HG03135 (cell line): Measurements from ENCODE around the gene NIN.
"Not testable (repeated sequence)": the region's sequence is repeated elsewhere in the genome, so short reads cannot be mapped to it uniquely, and the experiment has no call there.

Source experiments
- ATAC-seq: cut with Tn5 transposase; IDR thresholded peaks from one replicate; pipeline ENCODE4 v1.9.1; 2021; ENCODE audit warnings: mild to moderate bottlenecking, moderate library complexity; ENCODE audit not compliant: unreplicated experiment

Gene NIN

DNA sequence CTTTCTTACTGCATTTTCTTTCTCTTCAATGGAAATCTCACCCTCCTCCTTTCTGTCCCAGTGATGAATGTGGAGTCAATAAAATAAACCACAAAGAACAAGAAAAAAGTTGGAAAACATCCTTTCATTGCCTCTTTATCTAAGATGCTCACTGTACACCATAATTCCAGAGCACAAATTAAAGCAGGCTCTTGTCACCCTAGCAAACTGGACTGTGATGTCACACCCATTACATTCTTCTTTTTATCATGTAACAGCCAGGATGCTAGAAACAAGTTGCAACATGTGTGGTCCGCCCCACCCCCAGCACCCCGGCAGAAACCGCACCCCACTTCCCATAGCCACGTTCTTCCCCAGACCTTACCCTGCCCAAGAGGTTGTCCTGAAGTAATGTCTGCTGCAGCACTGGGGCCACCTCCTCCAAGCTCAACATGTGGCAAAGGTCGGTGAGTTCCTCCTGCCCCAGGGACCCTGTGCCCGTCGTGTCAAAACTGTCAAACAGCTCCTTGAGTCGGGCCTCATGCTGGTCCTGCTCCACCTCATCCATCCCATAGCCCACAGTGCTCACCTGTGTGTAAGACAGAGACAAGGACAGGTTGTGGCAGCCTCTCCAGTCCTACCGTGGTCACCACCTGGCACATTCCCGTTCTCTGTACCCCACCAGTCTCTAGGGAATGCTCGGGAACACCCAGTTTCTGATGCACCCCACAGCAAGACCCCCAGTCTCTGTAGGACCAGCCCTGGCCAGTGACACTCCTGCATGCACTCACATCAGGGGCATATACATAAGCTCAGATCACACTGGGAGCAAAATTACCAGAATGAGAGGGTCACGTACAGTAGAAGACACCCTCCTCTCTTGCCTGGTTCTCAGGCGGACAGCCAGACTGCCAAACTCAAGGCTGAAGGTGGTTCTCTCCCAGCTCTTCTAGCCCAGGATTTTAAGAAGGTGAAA lies 9.2 kb downstream of the NIN start:
- no peak for ATAC-seq

DNA sequence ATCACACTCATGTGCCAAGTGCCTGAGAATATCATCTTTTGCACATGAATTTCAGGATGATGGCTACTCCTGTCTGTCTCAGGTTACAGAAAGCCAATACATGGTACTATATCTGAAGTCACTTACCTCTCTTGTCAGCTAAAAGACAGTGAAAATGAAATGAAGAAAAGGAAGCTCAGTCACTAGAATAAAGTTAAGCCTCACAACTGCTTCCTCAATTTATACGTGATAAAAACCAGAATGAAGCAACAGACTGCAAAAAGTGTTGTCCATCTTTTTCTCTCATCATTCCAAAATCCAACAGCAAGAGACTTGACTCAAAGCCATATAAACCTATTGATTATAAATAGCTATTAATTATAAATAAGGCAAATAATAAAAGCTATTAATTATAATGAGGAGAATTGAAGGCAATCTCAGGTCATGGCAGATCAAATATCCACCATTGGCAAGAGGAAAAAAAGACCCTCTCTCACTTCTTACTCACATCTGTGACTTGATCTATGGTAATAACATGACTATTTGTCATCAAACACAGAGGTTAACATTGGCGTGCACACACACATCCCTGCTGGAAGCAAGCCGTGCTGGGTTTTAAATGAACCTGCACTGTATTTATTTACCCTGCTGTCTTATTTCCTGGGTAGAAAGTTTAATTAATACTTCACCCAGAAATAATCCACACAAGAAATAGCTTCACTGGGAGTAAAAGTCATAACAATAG lies 10.0 kb downstream of the NIN start:
- ATAC-seq, result no peak

DNA sequence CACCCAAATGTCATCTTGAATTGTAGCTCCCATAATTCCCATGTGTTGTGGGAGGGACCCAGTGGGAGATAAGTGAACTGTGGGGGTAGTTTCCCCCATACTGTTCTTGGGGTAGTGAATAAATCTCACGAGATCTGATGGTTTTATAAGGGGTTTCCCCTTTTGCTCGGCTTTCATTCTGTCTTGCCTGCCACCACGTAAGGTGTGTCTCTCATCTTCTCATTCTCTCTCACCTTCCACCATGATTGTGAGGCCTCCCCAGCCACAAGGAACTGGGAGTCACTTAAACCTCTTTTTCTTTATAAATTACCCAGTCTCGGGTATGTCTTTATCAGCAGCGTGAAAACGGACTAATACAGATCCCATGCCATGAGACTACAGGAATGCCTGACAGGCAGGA lies 11.7 kb downstream of the NIN start:
- ATAC-seq, result not testable (repeated sequence)

DNA sequence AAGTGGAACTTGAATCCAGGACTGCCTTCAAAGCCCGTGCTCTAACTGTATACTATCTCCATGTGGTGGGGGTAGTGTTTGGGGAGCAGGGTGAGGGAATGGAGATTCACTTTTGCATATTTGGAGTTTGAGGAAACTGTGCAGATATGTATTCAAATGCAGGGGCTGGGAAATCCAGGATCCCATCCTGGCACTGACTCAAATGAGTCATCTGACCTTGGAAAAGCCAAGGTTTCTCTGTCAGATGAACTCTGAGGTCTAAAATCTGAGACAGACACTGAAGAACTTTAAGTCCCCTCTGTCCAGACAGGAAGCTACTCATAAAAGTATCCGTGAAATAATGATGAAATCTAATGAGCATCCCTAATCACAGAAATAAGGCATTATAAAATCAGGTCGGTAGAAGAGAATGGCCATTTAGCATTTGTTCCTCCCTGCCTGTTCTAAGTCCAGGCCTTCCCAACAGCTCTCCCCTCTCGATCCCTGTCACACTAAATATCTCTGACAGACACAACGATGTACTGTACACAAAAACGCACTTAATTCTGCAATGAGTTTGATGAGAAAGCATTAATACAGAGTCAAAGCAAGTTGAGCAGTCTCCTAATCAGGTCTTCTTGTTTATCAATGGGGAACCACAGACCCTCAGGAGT lies 14.4 kb downstream of the NIN start:
- no peak for ATAC-seq

DNA sequence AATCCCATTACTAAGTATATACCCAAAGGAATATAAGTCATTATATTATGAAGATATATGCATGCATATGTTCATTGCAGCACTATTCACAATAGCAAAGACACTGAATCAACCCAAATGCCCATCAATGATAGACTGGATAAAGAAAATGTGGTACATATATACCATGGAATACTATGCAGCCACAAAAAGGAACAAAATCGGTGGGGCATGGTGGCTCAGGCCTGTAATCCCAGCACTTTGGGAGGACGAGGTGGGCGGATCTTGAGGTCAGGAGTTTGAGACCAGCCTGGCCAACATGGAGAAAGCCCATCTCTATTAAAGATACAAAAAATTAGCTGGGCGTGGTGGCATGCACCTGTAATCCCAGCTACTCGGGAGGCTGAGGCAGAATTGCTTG lies 15.4 kb downstream of the NIN start:
- ATAC-seq, result not testable (repeated sequence)

DNA sequence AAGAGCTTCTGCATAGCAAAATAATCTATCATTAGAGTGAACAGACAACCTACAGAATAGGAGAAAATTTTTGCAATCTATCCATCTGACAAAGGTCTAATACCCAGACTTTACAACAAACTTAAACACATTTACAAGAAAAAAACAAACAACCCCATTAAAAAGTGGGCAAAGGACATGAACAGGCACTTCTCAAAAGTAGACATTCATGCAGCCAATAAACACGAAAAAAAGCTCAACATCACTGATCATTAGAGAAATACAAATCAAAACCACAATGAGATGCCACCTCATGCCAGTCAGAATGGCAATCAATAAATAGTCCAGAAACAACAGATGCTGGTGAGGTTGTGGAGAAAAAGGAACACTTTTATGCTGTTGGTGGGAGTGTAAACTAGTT lies 15.9 kb downstream of the NIN start:
- not testable (repeated sequence) for ATAC-seq

DNA sequence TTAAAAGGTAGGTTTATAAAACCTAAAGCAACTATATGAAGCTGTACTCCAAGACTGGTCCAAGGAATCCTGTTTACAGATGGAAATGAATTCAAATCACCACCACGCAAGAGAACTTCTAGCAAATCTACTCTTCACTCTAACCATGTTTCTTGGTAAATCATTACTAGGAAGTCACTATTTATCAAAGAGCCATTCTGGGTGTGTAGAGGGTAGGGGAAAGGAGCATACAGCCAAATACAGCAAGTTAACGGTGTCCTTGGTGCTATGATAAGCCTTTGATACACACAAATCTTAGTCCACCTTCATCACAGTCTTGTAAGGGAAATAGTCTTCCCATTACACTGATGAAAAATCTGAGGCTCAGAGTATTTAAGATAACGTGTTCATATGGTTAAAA lies 16.8 kb downstream of the NIN start:
- no peak for ATAC-seq

DNA sequence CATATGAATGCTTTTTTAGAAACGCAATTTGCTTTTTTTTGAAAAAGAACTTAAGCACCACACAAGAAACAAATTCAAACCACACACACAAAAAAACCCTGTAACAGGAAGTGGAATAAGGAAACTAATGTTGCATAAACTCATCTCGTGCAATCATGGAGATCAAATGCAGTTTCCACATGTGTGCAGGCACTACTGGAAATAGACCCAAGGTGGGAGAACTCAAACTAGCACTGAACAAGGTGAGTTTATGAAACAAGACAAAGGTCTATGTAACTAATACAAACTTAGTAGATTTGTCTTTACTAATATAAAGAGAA lies 17.5 kb downstream of the NIN start:
- ATAC-seq, result no peak

DNA sequence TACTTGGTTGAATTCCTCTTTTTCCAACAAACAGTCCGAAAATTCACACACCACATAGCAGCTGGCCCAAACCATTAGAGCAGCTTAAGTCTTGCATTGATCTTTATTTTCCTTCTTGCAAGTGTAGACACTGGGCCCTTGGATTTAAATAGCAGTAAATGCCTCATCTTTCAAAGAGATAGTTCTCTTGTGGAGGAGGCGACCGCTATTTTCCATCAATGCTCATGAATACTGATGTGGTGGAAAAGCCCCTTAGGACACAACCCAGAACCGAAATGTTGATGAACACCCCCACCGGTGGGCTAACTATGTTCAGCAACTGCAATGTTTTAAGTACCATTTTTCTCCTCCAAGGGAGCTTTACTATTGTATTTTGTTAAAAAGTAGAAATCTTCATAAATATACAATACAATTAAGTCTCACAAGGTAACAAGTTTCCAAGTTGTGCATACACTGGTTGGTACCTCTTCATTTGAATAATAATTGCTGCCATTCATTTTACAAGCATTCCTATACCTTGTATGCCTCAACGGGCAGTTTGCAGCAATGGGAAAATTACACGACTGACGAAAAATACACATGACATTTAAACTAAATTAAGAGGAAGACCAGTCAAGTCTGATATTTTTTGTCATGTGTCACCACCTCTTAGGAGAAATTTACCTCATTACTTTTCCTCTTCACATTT lies 18.0 kb downstream of the NIN start:
- no peak for ATAC-seq

DNA sequence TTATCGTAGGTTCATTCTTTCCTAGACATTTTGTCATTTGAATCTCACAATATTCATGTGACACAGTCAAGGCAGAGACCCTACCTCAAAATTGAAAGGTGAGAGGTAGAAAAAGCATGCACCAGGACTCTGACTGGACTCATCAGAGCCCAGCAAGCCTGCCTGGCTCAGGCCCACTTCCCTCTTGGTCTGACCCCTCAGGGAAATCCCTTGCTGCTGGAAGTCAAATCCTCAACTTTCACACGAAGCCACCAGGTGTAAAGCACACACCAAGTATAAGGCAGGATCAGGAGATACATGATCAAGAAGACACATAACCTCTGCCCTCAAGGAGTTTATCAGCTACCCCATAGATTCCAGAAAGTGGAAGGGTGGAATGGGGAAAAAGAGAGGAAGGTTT lies 18.8 kb downstream of the NIN start:
- no peak for ATAC-seq

DNA sequence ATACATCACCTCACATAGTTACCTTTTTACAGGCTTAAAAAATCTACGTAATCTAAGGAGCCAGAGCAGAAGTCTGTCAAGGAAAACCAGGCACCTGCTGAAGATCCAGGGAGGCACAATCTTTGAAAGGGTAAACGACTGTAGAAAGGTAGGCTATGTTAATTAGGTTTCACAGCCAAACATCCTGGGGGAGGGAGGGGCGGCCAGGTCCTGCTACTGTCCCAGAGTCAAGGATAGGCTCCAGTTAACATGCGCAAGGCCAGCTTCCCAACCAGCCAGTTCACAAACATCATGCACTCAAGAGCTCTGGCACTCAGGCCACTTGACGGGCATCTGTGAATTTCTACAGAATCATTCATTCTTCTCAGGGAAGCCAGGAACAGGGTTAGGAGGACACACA lies 22.9 kb downstream of the NIN start:
- ATAC-seq, result no peak

DNA sequence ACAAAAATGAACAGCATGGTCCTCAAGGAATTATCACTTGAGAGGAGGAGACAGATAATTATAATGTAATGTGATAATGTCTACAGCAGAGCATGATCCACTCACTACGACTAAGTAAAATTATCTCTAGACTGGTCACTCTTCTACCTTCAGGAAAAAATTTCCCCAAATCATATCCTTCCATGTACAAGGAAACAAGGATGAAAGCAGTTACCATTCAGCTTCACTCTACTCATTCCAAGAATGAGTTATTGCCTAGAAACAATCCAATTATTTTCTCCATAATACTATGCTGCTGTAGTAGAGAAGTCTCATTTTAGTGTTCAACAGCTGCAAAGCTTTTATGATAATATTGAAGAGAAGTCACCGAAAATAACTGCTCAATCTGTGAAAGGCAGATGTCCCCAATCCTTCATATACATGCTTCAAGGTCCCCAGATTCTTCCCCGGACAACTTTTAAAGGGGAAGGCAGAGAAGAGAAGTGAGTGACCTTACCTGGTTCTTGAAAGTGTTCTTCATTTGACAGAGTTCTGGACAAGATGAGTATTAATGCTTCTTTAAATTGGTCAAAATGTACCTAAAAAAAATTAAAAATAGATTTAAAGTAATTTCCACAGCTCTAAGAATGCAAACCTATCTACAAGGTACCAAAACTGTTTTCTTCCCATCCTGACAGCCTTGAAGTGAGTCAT lies 24.6 kb downstream of the NIN start:
- ATAC-seq, result no peak

DNA sequence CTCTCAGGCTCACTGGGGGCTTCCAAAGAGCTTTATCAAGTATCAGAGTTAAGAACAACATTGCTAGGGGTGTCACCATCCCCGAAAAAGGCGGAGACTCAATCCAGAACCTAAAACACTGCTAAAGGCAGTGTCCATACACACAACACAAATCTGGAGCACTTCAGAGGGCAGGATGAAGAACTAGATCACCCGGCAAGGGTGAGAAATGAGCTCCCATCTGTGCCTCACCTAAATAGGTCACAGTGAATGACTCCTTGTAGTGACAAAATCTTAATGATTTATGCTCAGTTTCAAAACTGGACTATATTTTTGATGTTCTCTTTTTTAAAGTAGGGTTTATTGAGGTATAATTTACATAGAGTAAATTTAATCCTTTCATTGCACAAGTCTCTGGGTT lies 25.6 kb downstream of the NIN start:
- ATAC-seq, result no peak

DNA sequence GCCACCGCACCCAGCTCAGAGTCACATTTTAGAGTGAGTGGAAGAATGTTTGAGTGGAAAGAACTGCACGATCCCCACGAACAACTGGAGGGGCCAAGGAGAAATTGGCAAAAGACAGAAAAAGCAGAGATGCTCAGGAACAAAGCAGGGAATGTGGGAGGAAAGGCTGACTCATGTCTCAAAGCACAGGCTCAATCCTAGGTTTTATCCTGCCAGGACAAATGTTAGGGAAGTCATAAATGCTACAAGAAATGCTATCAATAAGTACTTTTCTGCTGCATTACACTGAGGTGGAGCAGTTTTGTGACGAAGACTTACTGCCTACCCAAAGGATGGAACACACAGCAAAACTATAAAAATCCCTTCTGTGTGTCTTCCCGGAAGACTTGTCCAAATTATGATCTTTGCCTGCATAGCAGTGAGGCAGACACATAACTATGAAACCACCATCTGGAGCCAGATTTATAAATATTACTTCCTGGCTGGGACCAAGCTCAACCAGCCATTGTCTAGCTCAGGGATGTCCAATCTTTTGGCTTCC lies 26.7 kb downstream of the NIN start:
- no peak for ATAC-seq

DNA sequence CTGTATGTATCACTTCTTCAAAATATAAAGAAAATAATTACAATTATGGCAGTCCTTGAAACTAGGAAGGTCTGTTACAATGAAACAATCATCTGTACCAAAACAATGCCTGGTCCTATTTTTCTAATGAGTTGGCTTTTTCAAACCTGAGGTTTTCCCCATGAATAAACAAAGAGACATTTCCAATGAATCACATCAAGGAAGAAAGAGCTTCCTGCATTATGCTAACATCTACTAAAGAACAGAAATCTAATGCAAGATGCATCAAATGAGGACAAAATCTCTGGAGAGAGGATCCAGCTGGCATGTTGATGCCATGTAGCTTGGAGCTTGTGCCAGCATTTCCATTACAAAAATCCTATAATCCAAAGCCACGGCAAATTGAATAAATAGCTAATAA lies 29.3 kb downstream of the NIN start:
- ATAC-seq, result no peak

DNA sequence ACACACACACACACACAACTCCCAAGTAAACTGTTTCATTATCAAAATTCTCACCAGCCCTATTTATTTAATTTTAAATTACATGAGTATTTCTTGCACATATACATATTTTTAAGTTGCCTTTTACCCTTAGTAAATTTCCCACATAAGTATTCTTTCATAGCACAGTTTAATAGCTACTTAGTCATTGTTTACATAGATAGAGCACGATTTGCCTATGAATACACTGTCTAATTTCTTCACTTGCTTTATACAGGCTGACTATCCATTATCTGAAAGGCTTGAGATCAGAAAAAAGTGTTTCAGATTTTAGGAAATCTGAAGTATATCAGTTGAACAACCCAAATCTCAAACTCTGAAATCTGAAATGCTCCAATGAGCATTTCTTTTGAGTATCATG lies 30.9 kb downstream of the NIN start:
- ATAC-seq, result no peak

DNA sequence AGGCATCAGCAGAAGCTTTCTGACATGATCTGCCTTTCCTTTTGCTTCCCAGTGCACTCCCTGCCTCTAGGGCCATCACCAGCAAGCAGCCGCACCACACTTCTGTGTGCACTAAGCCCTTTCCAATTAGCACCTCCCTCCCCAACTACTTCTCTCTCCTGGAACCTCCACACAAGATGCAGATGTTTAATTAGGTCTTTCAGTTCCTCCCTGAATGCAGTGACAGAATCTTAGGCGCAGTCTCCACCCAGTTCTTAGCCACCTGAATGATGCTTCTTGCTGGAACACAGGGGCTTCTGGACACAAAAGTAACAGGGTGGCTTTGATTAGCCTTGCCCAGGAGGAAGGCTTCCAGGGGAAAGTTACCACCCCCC lies 32.9 kb downstream of the NIN start:
- ATAC-seq, result peak; percentile 56

DNA sequence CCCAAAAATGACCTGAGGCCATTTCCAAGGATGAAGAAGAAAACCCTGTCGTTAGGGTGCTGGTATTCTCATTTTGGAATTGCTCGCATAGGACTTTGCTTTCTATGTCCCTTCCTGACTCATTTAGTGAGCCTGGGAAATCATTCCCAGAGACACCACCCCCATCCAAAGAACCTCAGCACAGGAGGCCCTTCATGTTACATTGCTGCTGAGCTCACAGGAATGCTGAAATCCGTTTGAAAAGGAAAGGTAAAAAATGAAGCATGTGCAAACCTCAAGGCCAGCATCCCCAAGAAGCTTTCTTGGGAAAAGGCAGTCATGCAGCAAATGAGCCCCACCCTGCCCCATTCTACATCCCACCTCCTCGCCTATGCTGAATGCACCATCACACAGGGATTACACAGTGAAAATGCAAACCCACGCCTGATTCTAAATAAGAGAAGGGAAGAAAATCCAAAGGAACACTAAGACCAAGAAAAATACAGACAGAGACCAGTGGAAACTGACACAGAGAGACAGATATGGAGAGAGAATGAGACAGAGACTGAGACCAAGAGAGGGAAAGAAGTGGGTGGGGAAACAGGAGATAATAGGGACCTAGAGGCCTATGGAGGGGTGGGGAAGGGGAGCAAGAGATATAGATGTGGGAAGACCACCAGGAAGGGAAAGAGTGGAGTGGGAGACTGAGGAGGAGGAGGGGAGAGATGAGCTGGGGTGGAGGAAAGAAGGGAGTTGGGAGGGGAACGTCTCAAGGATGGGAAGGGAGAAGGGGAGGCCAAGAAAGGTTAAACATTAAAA lies 33.5 kb downstream of the NIN start:
- ATAC-seq, result no peak

DNA sequence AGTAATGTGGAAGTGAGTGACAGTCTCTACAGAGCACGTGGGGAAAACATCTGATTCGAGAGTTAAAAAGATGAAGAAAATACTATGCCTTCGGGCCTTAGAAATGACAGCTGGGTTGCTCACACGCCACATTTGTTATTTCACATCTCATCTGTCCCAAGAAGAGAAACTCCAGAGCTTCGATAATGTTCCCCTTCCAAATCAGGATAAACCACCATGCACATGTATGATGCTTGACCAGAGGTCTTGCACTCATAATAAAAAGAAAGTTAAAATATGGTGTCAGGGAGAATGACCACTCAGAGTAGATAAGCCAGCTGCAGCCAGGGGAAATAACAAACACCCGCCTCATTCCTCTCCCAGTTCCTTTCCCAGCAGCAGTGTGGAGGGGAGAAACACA lies 34.6 kb downstream of the NIN start:
- no peak for ATAC-seq

DNA sequence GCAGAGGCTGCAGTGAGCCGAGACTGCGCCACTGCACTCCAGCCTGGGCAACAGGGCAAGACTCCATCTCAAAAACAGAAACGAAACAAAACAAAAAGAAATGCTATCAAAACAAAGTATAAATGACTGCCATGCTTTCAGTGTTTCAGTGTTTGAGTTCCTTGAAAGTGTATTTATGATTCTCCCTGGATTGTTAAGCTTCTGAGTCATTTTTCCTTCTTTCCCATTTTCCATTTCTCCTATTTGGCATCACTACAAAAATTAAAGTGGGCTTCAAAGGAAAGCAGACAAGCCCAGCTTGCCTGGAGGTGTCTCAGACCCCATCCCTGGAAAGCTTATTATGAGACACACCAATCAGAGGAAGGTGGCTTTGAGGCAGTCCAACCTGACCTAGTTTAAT lies 35.1 kb downstream of the NIN start:
- ATAC-seq, result no peak
